Pons (tissue), 1 donor: ENCODE measurements around the gene PPP2R5D.
"Not testable (repeated sequence)": the region's sequence is repeated elsewhere in the genome, so short reads cannot be mapped to it uniquely, and the experiment has no call there.

Experiments used
- DNase-seq: peaks from one replicate; pipeline ENCODE4 v3.0.0-alpha.2; 2016; ENCODE audit warnings: low spot score

PPP2R5D gene

GRCh38 chr6:43032326-43032725 lies 48.0 kb downstream of the PPP2R5D start:
- DNase-seq: no peak

- DNase-seq: no peak
Measured at GRCh38 chr6:43033496-43034189, 49.3 kb downstream of the PPP2R5D start.

DNA sequence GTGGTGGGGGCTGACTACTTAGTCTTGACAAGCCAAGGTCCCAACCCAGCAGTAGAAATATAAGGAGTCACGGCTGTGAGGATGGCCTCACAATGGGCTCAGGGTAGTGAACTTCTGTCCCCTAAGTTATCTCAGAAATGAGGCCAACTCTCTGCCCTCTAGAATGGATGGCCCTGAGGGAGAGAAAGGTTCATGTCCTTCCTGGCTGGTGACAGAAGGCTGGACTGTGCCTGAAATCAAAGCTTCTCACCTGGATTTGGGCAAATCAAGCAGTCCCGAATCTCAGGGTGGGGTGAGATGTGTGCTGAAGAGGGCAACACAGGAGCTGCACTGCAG lies 49.8 kb downstream of the PPP2R5D start:
- no peak for DNase-seq

GRCh38 chr6:43035495-43036194 lies 51.3 kb downstream of the PPP2R5D start:
- no peak for DNase-seq

- DNase-seq: no peak
Measured at GRCh38 chr6:43036712-43037111, 52.3 kb downstream of the PPP2R5D start.

DNA sequence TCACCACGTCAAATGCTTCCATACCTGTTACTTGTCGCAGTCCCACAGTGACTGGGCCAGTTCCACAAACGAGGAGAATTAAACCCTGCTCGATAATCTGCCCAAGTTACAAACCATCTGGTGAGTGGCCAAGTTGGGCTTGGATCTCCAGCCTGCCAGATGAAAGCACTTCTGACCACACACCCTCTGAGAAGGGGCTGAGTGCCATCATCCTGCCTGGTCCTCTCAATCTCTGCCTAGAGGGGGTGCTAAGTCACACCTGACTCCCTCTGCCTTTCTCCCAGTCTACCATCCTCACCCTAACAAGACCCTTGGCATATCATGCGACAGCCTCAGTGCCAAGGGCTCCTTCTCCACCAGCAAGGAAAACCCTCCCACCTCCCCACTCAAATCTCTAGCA lies 52.8 kb downstream of the PPP2R5D start:
- no peak for DNase-seq

DNA sequence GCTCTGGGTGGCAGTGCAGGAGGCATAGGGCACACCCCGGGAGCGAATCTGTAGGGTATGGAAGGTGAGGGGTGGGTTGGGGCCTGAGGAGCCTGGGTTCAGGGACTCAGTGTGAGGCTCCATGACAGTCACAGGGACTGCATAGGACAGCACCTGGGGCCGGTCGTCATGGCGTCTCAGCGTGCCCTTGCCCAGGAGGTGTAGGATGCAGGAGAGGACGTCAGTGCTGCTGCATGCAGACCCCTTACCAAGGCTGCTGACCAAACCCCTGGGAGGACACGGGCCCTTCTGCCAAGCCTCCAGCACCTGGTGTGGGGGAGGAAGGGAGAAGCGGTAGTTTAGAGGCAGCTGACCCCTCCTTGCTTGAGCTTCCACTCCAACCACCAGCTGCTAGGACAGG lies 53.3 kb downstream of the PPP2R5D start:
- no peak for DNase-seq

DNA sequence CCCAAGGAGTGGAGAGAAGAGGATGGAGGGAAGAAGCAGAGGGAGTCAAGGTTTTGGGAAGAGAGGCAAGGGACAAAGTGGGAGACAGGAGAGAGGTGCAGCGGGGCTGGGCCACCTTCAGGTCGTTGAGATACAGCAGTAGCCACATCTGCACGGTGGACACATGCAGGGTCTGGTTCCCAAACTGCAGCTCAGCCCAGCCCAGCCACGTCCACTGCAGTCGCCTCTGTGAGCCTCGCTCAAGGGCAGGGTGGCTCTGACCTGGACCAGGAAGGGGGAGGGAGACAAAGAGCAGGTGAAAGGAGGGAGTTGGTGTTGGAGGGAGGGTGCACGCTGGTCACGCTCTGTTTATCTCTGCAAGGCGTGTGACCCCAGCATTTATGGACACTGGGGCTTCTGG lies 54.4 kb downstream of the PPP2R5D start:
- no peak for DNase-seq

- DNase-seq: no peak
Measured at GRCh38 chr6:43040542-43041257, 56.3 kb downstream of the PPP2R5D start.

DNA sequence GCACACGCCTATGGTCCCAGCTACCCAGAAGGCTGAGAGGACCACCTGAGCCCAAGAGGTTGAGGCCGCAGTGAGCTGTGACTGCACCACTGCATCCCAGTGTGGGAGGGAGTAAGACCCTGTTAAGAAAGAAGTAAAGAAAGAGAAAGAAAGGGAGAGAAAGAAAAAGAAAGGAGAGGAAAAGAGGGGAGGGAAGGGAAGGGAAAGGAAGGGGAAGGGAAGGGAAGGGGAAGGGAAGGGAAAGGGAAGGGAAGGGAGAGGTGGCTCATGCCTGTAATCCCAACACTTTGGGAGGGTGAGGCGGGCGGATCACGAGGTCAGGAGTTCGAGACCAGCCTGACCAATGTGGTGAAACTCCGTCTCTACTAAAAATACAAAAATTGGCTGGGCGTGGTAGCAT lies 57.1 kb downstream of the PPP2R5D start:
- DNase-seq: not testable (repeated sequence)

GRCh38 chr6:43043310-43043709 lies 58.9 kb downstream of the PPP2R5D start:
- DNase-seq: no peak

DNA sequence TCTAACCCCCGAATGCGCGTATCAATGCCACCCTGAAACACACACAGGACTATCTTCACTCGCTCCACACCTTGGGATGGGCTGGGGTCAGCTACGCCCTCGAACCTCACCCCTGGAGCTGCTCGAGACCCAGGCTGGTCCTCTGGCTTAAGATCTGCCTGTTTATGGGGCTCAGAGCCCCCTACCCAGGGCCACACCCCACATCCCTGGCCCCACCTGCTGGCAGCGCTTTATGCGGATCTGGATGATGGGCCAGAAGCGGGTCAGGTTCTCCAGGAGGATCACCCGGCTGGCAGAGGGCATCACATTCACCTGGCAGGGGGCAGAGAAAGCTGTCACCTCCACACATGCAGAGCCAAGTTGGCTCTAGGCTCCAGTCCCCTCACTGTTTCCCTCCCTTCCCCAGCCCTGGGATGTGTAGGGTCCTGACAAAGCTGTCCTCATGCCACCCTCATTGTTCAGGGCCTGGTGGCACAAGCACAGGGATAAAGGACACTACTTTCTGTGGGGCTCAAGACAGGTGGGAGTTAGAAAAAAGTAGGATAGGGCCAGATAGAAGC lies 61.1 kb downstream of the PPP2R5D start:
- DNase-seq: no peak

DNA sequence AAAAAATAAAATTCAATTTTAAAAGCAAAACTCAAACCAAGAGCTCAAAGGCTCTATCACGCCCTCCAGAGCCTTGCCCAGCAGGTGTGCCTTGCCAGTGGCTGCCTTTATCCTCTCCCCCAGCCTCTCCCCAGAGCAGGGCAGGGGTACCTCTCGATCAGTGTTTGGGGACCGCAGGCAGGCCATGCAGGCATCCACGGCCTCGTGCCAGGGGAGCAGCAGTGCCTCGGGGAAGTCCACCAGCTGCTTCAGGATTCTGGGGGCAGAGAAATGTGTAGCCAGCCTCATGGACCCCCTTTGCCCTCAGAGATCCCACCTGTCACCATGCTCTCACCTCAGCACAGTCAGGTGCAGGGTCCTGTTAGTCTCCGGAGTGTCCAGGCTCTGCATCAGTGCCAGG lies 63.6 kb downstream of the PPP2R5D start:
- no peak for DNase-seq

- DNase-seq: no peak
Measured at GRCh38 chr6:43050981-43051380, 66.6 kb downstream of the PPP2R5D start.

GRCh38 chr6:43052225-43052841 lies 68.0 kb downstream of the PPP2R5D start:
- DNase-seq: no peak

DNA sequence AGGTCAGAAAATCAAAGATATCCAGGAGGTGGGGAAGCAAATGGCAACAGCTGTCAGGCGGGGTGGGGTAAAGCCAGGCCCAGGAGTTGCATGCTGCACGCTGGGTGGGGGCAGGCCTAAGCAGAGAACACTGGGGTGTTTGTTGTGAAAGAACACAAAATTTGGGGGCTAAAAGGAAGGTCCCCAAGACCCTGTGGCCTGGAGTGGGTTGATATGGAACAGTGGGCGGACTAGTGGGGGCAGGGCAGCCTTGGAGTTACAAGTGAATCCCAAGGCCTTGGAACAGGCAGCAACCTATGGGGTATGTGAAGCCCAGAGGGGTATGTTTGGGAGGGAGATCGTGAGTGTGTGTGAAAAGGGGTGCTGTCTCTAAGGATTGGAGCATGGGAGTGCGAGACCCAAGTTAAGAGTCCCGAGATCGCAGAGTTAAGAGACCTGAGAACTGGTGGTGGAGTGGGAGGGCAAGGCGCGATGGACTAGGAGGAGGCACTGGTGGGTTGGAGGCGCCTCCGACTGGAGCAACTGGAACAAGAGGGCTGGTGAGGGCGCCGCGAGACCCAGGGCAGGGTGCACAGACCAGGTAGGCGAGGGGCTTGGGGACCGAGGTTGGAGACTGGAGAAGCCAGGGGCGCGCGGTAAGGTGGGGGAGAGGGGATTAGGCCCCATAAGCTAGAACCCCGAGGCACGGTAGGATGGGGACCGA lies 68.6 kb downstream of the PPP2R5D start:
- no peak for DNase-seq

DNA sequence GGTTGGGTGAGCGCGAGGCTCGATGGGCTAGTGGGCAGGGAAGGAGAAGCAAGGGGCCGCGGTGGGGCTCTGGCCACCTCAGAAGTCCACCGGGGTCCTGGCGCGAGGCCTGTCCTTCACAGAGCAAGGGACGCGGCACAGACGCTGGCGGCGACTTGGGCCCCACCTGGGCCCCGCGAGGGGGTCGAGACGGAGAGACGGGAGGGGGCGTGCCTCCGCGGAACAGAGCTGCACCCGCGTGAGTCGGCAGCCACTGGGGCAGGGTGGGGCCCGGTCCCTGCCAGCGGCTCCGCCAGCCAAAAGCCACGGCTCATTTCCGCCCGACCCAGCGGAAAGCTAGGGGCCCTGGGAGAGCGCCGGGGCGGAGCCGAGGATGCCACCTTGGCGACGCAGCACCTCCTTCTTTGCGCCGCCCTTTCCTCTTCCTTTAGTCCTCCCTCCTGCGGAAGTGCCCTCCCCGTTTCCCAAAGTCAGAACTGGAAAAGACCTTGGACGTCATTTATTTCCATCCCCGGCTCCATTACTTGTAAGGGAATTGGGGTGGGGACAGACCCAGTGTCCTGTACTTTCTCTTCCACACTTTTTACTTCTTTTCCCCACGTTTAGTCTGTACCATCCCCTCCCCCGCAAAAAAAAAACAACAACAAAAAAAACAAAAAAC lies 69.3 kb downstream of the PPP2R5D start, which contains the start of gene CUL7:
Gene CUL7 (minus strand): TSS at position 307 of the 661 bp plus-strand sequence. CDS start 1,063 bp downstream, outside the sequence.
- peak; percentile 70 for DNase-seq

- no peak for DNase-seq
Measured at GRCh38 chr6:43054206-43054943, 70.0 kb downstream of the PPP2R5D start.

DNA sequence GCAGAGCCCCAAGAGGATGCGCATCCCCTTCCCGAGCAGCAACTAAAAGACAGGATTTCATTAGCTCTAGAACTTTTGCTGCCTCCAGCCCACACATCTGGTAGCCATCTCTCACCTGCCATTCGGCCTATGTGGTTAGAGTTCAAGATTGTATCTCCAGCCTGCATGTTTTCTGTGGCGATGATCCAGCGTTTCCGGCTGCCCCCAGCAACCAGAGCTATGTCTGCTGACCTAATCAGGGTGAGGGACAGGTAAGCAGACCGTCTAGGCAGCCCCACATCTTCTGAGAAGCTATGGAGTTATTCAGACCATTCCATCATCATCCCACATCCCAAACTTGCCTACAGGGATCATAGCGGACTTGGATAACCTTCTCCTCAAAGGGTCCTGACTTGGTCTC lies 71.6 kb downstream of the PPP2R5D start:
- DNase-seq: no peak

- no peak for DNase-seq
Measured at GRCh38 chr6:43058531-43058930, 74.2 kb downstream of the PPP2R5D start.
